ENCODE data around the gene MYL1. TPM values are rescaled to one million over a fixed set of nuclear protein-coding genes. Genes with fewer than 3 reads are reported as not detected.

The MYL1 gene
- not detected for total RNA-seq
- long read RNA-seq, result 0 reads

GRCh38 chr2:210315015-210315788, at the start of gene MYL1:
Gene MYL1, minus strand, starts transcription at chr2:210315174. Its CDS starts 132 bp downstream, at chr2:210315042.
- intact Hi-C loops (cut with DNase I), result no loop called here
- no peak for DNase-seq
- ATAC-seq (ENCODE audit: poor library complexity), result no peak

- intact Hi-C loops (cut with DNase I), result no loop called here
- ATAC-seq (ENCODE audit: poor library complexity), result no peak
Observed at GRCh38 chr2:210363876-210364275, 48.9 kb upstream of the MYL1 start.

GRCh38 chr2:210363261-210363660, 48.3 kb upstream of the MYL1 start:
- intact Hi-C loops (cut with DNase I), result no loop called here
- no peak for ATAC-seq (ENCODE audit: poor library complexity)
- no peak for DNase-seq

More at GRCh38 chr2:210363876-210364275, 48.9 kb upstream of the MYL1 start:
- DNase-seq, result no peak

DNA sequence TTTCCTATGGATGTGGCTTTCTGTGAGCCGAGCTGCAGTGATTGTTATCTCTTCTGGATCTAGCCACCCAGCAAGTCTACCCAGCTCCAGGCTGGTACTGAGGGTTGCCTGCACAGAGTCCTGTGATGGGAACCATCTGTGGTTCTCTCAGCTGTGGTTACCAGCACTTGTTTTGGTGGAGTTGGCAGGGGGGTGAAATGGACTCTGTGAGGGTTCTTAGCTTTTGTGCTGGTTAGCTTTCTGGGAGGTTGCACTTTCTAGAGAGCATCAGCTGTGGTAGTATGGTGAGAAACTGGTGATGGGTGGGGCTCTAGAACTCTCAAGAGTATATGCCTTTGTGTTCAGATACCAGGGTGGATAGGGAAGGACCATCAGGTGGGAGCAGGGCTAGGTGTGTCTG, 45.4 kb upstream of the MYL1 start:
- DNase-seq (no peak), ATAC-seq (ENCODE audit: poor library complexity) (no peak)
- intact Hi-C loops (cut with DNase I), result no loop called here

DNA sequence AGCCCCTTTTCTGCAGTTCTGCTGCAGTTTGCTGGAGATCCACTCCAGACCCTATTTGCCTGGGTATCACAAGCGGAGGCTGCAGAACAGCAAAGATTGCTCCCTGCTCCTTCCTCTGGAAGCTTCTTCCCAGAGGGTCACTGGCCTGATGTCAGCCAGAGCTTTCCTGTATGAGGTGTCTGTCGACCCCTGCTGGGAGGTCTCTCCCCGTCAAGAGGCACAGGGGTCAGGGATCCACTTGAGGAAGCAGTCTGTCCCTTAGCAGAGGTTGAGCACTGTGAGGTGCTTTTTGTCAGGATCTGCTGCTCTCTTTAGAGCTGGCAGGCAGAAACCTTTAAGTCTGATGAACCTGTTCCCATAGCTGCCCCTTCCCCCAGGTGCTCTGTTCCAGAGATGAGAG, 42.0 kb upstream of the MYL1 start:
- DNase-seq (no peak), ATAC-seq (ENCODE audit: poor library complexity) (no peak)
- intact Hi-C loops (cut with DNase I), result no loop called here

DNA sequence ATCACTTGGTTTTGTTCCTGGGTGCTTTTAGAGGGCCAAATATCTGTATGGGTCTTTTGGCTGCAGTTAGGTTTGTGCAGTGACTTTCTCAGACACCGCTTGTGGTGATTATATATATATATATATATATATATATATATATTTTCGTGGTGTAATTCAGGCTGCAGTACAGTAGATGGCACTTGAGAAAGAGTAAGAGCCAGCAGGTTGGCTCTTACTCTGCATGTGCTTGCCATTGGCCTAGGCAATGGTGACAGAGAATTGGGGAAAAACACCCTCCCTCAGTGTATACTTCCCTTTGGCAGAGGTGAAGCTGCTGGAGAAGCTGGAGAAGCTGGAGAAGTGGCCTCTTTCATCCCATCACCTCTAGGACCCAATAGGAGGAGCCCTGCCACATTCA, 22.2 kb upstream of the MYL1 start:
- DNase-seq (no peak), ATAC-seq (ENCODE audit: poor library complexity) (no peak)
- intact Hi-C loops (cut with DNase I), result no loop called here

- no peak for ATAC-seq (ENCODE audit: poor library complexity)
- intact Hi-C loops (cut with DNase I), result no loop called here
- DNase-seq, result no peak
Observed at GRCh38 chr2:210324906-210325305, 9.9 kb upstream of the MYL1 start.

- intact Hi-C loops (cut with DNase I), result no loop called here
- ATAC-seq (ENCODE audit: poor library complexity), result no peak
Observed at GRCh38 chr2:210324458-210324857, 9.5 kb upstream of the MYL1 start.

GRCh38 chr2:210323003-210323402, 8.0 kb upstream of the MYL1 start:
- intact Hi-C loops (cut with DNase I), result no loop called here
- ATAC-seq (ENCODE audit: poor library complexity) (no peak), DNase-seq (no peak)

More at GRCh38 chr2:210324458-210324857, 9.5 kb upstream of the MYL1 start:
- DNase-seq, result no peak

GRCh38 chr2:210318891-210319290, 3.9 kb upstream of the MYL1 start:
- intact Hi-C loops (cut with DNase I), result no loop called here
- ATAC-seq (ENCODE audit: poor library complexity), result no peak
- no peak for DNase-seq

DNA sequence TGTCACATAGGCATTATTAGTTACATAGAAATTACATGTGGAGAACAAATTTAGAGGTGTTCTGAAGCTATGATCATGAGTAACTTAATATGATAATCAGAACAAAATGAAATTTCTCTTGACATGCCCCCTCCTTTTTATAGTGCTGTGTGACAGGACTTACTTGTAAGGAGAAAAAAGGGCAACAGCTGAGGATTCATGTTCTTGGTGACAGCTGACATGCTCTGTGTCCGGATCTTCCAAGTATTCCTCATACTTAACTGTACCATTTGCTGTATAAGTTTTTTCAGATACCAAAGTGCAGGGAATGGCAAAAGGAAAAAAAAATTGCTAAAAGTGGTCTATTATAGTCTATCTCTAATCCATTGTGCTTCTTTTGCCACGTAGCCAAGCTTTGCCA, 3.5 kb upstream of the MYL1 start:
- intact Hi-C loops (cut with DNase I), result no loop called here
- no peak for ATAC-seq (ENCODE audit: poor library complexity)
- no peak for DNase-seq

DNA sequence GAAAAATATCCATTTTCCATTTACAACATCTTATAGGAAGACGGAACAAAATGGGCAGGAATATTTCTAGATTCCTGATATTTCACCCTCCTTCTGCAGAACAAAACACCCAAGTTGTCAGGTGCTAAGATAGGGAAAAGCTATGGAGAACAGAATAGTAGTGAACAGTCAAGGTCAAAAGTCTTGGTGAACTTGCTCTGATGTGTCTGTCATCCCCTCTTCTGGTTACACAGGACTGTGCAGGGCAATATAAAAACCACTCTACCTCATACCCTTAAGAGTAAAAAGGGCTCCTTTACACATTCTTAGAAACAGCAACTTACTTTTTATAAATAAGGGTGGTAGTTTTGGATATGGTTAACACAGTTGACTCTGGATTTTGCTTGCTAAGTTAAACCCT, 4.4 kb downstream of the MYL1 start:
- intact Hi-C loops (cut with DNase I), result no loop called here
- no peak for ATAC-seq (ENCODE audit: poor library complexity)
- no peak for DNase-seq

- intact Hi-C loops (cut with DNase I), result no loop called here
- ATAC-seq (ENCODE audit: poor library complexity), result no peak
- no peak for DNase-seq
Observed at GRCh38 chr2:210309548-210310233, 5.3 kb downstream of the MYL1 start.

DNA sequence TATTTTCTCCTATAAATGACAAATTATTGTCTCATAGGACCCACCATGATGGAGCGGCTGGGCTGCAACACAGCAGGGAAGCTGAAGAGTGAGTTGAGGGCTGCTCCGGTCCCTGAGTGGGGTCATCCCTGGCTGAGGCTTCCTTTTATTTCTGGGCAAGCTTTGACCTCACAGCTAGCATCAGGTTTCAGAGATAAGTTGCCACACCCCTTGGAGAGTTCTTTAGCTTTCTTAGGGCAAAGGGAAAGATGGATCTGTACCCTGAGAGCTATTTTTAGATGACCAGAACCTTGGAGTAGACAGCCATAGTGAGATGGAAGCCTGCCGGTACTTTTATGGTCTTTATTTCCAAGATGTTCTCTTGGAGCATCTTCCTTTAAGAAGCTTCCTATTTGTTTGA, 11.5 kb downstream of the MYL1 start:
- DNase-seq (no peak), ATAC-seq (ENCODE audit: poor library complexity) (no peak)
- intact Hi-C loops (cut with DNase I), result no loop called here

DNA sequence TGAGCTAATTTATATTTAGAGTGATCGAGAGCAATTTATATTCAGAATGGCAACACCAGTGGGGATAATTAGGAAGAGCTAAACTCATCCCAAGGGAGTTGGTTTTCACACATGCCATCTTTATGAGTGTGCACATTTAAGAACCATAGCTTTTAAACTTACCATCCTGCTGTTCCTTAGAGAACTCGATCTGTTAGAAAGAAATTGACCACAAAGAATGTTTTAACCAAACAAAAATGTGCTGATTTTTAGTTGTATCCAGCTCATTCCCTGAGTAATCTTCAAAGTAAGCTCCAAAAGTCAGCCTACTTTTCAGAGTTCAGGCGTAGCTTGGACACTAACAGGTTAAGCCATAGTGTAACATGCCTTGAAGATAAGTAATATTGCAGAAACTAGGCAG, 12.6 kb downstream of the MYL1 start:
- intact Hi-C loops (cut with DNase I), result no loop called here
- DNase-seq (no peak), ATAC-seq (ENCODE audit: poor library complexity) (no peak)

- intact Hi-C loops (cut with DNase I), result no loop called here
- DNase-seq (no peak), ATAC-seq (ENCODE audit: poor library complexity) (no peak)
Observed at GRCh38 chr2:210299866-210300373, 15.1 kb downstream of the MYL1 start.

GRCh38 chr2:210288408-210288807, 26.6 kb downstream of the MYL1 start:
- ATAC-seq (ENCODE audit: poor library complexity) (no peak), DNase-seq (no peak)
- intact Hi-C loops (cut with DNase I), result no loop called here

- intact Hi-C loops (cut with DNase I), result no loop called here
Observed at GRCh38 chr2:210287301-210287700, 27.7 kb downstream of the MYL1 start.

GRCh38 chr2:210286123-210286680, 28.8 kb downstream of the MYL1 start:
- no peak for ATAC-seq (ENCODE audit: poor library complexity)
- intact Hi-C loops (cut with DNase I), result no loop called here
- no peak for DNase-seq

More at GRCh38 chr2:210287301-210287700, 27.7 kb downstream of the MYL1 start:
- ATAC-seq (ENCODE audit: poor library complexity) (no peak), DNase-seq (no peak)

- DNase-seq, result no peak
- intact Hi-C loops (cut with DNase I), result no loop called here
- ATAC-seq (ENCODE audit: poor library complexity), result no peak
Observed at GRCh38 chr2:210277133-210277532, 37.8 kb downstream of the MYL1 start.
